GM18508 (cell line): Measurements from ENCODE around the gene FHIP1B.

Source experiments
- ATAC-seq: cut with Tn5 transposase; IDR thresholded peaks from one replicate; pipeline ENCODE4 v1.9.1; 2021; ENCODE audit warnings: moderate number of reproducible peaks; ENCODE audit not compliant: insufficient read depth, unreplicated experiment

Gene FHIP1B

GRCh38 chr11:6240781-6241180, 6.3 kb upstream of the FHIP1B start:
- ATAC-seq: no peak

GRCh38 chr11:6240139-6240538, 5.7 kb upstream of the FHIP1B start:
- no peak for ATAC-seq

- no peak for ATAC-seq
Measured at GRCh38 chr11:6238902-6239301, 4.5 kb upstream of the FHIP1B start, which contains the start of gene CNGA4. Gene CNGA4, plus strand, starts transcription at chr11:6239089. Its CDS starts 118 bp downstream, at chr11:6239207.

- no peak for ATAC-seq
Measured at GRCh38 chr11:6237761-6238302, 3.4 kb upstream of the FHIP1B start.

GRCh38 chr11:6237266-6237665, 2.8 kb upstream of the FHIP1B start:
- ATAC-seq: no peak

GRCh38 chr11:6233984-6234386, 451 bp downstream of the FHIP1B start:
- ATAC-seq: no peak

- ATAC-seq: no peak
Measured at GRCh38 chr11:6232899-6233298, 1.5 kb downstream of the FHIP1B start.

GRCh38 chr11:6229911-6230310, 4.5 kb downstream of the FHIP1B start:
- ATAC-seq: no peak

- no peak for ATAC-seq
Measured at GRCh38 chr11:6228520-6228919, 5.9 kb downstream of the FHIP1B start.

- no peak for ATAC-seq
Measured at GRCh38 chr11:6225896-6226295, 8.5 kb downstream of the FHIP1B start.

- ATAC-seq: no peak
Measured at GRCh38 chr11:6225024-6225423, 9.4 kb downstream of the FHIP1B start.

GRCh38 chr11:6224421-6224820, 10.0 kb downstream of the FHIP1B start:
- no peak for ATAC-seq

GRCh38 chr11:6223854-6224253, 10.6 kb downstream of the FHIP1B start:
- ATAC-seq: no peak

- ATAC-seq: no peak
Measured at GRCh38 chr11:6219359-6219758, 15.1 kb downstream of the FHIP1B start.

- ATAC-seq: no peak
Measured at GRCh38 chr11:6217722-6218121, 16.7 kb downstream of the FHIP1B start.

- ATAC-seq: no peak
Measured at GRCh38 chr11:6216501-6216900, 17.9 kb downstream of the FHIP1B start.

- no peak for ATAC-seq
Measured at GRCh38 chr11:6214530-6214929, 19.9 kb downstream of the FHIP1B start.

GRCh38 chr11:6210274-6210955, 24.0 kb downstream of the FHIP1B start:
- no peak for ATAC-seq

GRCh38 chr11:6209801-6210200, 24.6 kb downstream of the FHIP1B start:
- no peak for ATAC-seq

GRCh38 chr11:6206456-6207180, 27.8 kb downstream of the FHIP1B start:
- ATAC-seq: no peak

- no peak for ATAC-seq
Measured at GRCh38 chr11:6205366-6205765, 29.1 kb downstream of the FHIP1B start, which contains the start of gene C11orf42. Gene C11orf42, plus strand, starts transcription at chr11:6205557. Its CDS starts 59 bp downstream, at chr11:6205616.
